NCI-H82 treated with DMSO at 0.1 percent for 48 hours (cell line): ENCODE measurements around the gene NOTCH3.

Experiments used
- DNase-seq: peaks from one replicate; lab custom pipeline; 2025; ENCODE audit not compliant: unreplicated experiment; lab: John Stamatoyannopoulos, UW

The NOTCH3 gene

DNA sequence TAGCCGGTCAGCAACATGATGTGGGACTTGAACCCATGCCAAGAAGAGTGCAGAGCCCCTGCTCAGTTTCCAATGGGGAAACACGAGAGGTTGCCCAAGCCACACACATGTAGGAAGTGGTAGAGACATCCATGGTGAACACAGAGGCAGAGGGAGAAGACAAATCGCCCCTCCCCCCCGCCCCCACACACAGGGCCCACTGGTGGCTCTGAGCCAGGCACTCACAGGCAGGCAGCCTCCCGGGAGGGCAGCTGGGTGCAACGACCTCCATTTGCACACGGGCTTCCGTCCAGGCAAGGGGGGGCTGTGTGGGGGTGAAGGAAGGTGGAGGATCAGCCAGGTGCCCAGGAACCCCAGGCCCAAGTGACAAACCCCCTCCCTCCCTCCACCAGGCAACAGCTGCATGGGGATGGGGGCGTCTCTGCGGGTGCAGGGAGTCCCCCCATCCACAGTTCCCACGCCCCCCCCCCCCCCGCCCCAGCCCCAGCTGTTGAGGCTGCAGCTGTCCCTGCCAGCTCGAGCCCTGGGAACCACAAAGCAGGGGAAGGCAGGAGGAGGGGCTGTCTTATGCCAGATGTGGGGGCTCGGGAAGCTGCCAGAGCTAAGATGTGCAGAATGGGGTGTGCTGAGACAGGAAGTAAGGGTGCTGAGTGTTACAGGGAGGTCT, 3.4 kb downstream of the NOTCH3 start:
- DNase-seq = no peak

DNA sequence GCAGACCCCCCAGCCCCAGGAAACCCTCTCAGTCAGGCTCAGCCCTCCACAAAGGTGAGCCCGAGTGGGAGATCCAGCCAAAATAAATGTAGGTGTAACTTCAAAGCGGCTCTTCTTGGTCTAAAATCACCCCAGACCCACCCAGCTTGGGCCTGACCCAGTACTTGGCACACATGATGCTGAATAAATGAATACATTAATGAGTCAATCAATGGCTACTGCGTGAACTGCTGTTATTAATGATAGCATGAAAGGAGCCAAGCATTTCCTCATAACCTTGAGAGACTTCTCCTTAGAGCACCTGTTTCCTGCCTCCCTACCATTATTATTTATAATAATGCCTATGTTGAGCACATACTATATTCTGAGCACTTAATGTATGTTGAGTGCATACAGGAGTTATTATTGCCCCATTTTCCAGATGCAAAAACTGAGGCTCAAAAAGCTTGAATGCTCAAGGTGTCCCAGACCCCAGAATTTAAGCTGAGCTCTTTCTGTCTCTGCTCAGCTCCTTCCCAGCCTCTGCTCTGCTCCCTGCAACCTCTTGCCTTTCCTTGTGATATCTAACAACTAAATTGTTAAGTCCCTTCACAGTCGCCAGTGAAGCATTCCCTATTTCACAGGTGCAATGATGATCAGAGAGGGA, 4.3 kb downstream of the NOTCH3 start:
- no peak for DNase-seq

DNA sequence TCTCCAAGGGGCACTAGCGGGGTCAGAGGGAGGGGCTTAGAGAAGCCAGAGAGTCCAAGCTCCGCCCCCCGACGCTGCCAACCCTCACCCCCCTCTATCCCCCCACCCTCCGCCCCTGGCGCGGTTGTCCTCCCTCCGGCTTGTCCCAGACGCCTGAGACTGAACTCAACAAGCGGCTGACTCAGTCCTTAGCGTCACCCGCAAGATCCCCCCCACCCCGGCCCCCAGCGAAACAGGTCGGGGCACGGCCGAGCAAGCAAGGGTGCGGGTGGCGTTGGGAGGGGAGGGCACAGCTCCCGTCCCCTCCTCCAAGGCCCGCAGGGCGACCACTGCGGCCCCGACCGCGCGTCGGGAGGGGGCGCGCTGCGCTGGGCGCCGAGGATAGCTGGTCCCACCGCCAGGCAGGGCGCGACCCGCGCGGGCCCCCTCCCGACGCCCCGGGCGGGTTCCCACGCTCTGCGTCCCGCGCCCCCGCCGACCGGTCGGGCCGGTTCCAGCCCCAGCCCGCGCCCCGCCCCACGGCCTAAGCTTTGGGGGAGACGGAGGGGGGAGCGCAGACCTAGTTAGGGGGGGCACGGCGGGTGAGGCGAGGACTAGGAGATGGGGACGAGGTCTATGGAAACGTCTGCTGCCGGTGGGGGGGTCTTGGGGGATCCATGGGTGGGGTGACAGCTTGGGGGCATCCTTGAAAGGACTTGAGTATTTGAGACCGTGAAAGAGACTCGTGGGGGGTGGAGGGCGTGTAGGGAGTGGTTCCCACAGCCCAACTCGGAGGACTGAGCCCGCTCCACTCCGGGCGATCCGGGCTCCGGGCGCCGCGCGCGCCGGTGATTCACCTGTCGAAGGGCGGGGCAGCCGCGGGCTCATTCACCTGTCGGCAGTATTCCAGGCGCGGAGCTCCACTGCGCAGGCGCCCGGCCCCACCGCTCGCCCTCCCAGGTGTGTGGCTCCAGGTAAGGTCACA, 5.1 kb downstream of the NOTCH3 start:
- DNase-seq = no peak

DNA sequence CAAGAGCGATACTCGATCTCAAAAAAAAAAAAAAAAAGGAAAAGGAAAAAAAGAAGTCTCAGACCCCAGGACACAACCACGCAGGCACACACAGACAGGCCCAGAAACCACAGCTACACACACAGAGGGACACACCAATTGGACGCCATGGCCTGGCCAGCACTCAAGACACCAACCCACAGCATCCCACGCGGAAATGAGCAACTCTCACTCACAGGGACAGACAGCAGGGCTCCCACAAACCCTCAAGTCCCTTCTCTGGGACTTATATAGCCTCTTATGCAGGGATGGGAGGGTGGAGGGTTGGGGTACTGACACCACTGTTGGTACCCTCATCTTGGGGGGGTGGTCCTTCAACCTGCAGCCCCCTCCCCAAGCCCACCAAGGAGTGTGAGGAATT, 5.9 kb downstream of the NOTCH3 start:
- no peak for DNase-seq

DNA sequence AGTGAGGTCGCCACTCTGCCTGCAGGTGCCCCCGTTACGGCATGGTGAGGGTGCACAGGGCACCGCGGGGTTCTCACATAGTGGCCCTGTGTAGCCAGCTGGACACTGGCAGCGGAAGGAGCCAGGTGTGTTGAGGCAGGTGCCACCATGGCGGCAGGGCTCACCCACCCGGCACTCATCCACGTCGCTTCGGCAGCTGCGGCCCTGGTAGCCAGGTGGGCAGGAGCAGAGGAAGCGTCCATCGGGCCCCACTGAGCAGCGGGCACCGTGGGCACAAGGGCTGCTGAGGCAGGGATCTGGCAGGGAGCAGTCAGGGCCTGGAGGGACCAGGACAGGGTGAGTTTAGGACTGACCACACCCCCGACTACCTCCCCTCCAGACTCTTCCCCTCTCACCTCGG, 8.8 kb downstream of the NOTCH3 start:
- no peak for DNase-seq

DNA sequence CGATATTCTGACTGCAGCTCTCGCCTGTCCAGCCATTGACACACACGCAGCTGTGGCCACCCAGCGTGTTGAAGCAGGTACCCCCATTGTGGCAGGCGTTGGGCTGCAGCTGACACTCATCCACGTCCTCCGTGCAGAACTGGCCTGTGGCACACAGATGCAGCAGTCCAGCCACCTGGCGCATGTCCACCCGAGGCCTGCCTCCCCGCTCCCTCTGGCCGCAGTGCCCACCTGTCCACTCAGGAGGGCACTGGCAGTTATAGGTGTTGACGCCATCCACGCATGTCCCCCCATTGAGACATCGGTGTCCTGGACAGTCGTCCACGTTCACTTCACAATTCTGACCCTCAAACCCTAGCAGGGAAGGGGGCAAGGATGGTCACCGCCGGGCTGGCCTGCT, 9.3 kb downstream of the NOTCH3 start:
- DNase-seq = no peak

DNA sequence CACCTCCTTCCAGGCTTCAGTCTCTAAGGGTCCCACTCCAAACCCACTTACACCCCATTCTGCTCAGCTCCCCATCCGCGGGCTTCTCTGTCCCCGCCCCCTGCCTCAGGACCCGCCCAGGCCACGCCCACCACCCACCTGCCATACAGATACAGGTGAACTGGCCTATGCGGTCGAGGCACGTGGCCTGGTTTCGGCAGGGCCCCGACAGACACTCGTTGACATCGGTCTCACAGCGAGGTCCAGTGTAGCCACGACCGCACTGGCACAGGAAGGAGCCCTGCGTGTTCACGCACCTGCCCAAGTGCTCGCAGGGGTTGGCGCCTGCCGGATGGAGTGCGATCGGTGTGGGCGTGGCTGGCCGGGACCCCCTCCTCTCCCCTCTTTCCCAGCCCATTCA, 11.9 kb downstream of the NOTCH3 start:
- DNase-seq = no peak

DNA sequence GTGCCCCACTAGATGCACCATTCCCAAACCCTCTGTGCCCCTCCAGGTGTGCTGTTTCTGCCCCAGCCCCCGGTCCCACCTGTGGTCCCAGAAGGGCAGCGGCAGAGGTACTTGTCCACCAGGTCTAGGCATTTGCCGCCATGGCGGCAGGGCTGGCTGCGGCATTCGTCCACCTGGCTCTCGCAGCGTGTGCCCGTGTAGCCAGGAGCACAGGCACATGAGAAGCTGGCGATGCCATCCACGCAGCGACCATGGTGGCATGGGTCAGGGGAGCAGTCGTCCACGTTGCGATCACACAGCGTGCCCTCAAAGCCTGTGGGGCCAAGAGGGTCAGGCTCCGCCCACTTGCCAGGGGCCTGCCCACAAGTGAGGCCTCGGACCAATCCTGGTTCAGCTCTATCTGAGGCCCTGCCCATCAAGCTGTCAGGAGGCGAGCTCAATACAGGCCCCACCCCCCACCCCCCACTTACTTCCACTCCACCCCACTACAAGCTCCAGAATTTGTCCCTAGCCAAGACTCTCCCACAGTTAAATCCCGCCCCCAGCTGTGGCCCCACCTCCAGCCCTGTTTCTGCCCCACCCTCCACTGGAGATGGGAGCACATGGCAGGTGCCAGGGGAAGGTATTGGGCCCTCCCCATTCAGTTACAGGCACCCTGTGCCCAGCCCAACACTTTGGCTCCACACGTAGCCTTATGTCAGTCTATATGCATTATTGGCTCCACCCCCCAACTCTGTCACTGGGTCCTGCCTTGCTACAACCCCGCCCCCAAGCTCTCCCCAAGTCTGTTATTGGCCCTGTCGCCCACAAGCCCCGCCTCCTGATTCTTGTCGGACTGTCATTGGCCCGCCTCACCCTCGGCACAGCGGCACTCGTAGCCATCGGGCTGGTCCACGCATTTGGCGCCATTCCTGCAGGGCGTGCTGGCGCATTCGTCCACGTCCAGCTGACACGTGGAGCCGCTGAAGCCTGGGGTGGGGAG, 13.5 kb downstream of the NOTCH3 start:
- DNase-seq = no peak

DNA sequence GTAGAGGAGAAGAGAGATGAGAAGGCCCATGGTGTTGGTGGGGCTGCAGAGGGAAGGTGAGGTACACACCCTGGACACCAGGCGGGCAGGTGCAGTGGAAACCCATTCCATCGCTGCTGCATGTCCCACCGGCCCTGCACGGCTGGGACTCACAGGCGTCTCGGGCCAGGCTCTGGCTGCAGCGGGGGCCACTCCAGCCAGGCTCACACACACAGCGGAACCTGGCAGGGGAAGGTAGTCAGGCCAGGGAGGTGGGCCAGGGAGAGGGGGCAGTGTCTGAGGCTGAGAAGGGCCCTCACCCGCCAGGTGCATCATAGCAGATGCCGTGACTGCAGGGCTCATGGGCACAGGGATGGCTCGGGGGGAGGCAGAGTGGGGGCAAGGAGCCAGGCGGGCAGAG, 15.6 kb downstream of the NOTCH3 start:
- no peak for DNase-seq

DNA sequence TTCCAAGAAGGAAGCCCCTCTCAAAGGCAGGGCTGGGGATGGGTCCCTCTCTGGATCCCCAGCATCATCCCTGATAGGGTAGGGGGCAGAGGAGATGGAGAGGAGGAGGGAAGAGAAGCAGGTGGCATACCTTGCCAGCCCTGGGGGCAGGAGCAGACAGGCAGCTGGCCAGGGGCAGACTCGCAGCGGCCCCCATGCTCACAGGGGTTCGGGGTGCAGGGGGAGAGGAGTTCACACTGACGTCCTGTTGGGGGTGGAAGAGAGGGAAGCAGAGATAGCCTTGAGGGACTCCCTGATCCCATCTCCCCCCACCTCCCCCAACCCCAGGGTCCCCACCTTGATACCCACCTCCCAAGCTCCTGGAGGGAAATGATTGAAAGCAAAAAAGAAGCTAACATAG, 16.0 kb downstream of the NOTCH3 start:
- DNase-seq = no peak

DNA sequence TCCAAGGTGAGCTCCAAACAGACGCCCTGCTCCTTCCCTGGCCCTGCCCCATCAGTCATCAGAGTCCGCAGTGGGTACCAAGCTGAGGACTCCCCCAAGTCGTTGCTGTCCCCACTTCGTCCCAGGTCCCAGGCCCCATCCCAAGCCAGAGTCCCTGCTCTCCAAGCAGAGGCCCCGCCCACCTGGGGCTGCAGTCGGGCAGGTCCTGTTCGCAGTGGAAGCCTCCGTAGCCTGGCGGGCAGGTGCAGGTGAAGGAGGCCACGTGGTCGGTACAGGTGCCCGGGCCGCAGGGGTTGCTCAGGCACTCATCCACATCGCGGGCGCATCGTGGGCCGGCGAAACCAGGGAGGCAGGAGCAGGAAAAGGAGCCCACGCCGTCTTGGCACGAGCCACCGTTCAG, 19.4 kb downstream of the NOTCH3 start:
- DNase-seq = no peak

DNA sequence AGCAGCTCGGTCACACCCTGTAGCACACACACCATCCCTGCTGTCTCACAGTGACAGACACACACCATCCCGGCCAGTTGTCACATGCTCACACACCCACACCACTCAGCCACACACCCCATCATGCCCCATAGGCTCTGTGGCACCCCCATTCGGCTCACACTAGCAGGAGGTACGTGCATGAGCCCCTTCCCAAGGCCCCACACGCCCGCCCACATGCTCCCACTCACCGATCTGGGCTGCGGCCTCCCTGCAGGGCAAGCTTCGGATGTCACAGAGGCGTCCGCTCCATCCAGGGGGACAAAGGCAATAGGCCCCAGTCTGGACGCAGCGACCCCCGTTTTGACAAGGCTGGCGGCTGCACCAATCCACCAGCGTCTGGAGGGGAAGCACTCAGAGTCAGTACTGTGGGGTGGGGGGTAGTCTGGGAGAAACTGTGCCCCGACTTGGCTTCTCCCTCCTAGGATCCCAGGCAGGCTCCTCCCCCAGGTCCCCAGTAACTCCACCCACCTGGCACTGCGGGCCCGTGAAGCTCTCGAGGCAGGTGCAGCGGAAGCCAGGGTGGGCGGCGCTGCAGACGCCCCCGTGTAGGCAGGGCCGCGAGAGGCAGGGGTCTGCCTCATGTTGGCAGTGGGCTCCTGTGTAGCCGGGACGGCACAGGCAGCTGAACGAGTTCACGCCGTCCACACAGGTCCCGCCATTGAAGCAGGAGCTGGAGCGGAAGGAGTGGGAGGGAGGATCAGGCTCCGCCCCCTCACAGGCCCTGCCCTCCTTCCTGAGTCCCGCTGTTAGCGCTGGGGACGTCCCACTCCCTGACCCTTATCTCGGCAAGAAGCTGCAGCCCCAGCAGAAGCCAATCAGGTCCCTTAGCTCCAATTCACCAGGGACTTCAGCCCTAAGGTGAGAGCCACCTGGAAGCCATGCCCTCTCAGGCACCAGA, 20.1 kb downstream of the NOTCH3 start:
- no peak for DNase-seq

DNA sequence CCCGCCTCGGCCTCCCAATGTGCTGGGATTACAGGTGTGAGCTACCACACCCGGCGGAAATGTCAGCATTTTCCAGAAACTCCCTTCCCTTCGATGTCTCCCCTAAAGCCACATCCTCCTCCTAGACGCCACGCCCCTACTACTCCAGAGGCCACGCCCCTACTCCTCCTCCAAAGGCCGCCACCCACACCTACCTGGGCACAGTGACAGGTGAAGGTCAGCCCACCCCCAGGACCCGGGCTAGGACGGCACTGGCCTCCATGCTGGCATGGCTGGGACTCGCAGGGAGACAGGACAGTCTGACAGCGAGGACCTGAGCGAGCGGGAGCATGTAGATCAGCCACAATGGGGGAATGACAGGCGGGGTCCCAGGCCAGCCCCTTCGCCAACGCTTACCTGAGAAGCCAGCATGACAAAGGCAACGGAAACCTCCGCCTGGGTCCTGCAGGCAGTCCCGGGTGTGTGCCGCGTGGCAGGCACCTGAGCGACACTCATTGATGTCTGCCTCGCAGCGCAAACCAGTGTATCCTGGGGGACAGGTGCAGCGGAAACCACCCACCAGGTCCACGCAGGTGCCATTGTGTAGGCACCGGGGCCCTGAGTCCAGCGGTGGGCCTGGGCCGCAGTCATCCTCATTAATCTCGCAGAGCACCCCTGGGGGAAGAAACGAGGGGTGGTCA, 22.0 kb downstream of the NOTCH3 start:
- DNase-seq = no peak

DNA sequence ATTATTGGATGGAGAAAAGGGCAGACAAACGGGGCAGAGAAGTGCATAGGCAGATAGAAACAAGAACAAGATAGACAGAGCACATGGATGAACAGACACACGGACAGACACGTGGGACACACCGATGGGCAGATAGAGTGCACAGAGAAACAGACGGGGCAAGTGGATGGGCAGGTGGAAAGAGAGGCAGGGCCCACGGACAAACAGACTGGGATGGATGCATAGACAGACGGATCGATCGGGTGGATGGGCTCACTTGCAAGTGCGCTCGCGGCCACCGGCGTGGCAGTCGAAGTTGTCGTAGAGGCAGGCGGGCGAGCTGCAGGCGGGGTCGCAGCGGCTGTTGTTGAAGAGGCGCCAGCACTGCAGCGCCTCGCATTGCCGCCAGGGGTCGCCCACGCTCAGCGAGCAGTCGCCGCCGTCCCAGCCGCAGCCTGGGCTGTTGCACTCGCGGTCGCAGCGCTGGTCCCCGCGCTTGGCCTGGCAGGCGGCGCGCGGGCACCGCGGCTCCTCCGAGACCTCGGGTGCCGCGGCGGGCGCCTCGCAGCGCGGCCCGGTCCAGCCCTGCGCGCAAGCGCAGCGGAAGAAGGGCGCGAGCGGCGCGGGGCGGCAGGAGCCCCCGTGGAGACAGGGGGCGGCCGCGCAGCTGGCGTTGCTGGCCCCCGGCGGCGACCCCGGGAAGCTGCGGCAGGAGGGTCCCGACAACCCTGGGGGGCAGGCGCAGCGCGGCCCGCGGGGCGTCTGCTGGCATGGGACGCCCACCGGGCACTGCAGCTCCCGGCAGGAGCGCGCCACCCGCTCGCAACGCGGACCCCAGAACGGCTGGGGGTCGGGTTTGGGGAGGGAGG, 23.3 kb downstream of the NOTCH3 start:
- DNase-seq = peak; percentile 54

DNA sequence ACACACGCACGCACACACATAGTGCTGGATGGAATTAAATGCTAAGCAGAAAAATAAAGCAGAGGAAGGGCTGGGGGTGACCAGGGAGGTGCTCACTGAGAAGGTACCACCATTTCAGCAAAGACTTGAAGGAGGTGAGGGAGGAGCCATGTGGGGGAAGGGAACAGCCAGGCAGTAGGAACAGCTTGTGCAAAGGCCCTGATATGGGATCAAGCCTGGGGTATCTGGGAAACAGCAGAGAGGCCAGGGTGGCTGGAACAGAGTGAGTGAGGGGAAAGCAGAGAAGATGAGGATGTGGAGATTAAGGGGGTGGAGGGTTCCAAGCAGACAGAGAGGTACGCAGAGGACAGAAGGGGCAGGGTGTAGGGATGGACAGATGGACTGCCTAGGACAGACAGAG, 25.2 kb downstream of the NOTCH3 start:
- DNase-seq = no peak

DNA sequence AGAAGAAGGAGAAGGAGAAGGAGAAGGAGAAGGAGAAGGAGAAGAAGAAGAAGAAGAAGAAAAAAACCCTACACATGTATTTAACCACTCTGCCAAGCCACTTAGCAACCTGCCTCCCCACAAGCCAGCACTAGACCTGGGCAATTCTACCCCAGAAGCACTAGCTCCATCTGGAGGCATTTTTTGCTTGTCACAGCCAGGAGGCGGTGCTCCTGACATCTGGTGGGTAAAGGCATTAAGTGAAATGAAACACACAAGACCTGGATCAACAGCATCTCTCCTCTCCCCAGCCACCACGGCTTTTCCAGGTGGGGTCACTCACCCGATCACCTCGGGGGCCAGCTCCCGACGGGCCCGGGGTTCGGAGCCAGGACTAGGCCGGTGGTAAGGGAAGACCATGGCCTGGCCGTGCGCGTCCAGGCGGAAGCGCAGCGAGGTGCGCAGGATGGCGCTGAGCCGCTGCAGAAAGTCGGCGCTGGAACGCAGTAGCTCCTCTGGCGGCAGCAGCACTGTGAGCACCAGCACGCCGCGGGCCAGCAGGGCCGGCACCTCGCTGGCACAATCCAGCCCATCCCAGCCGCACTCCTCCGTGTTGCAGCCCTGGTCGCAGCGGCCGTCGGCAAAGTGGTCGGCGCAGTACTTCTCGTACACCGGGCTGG, 26.9 kb downstream of the NOTCH3 start:
- DNase-seq = peak; percentile 54

DNA sequence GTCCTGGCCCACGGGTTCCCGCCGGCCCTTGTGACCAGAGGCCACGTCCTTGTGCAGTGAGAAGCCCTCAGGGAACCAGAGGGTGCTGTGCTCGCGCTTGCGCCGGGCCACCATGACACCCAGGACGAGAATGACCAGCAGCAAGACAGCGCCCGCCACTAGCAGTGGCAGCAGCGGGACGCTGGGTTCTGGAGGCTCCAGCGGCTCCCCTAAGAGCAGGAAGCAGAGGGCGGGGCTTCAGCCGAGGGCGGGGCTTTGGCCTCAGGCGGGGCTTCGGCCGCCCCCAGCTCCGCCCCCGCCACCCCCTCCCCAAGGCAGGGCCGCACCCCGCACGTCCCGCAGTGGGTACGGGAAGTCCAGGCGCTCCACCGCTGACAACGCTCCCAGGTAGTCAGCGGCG, 30.4 kb downstream of the NOTCH3 start:
- DNase-seq = no peak
